Caco-2 (cell line): ENCODE data around the gene PLIN5. TPM values are rescaled to one million over a fixed set of nuclear protein-coding genes. Genes with fewer than 3 reads are reported as not detected.
A peak's percentile ranks its signal among the peaks of the same experiment; 100 is the strongest.

Experiments used
- BruUV-seq: library from RNA; stranded (reverse); fragments of 400-500 nt; replicated peaks from 2 replicates; lab custom pipeline; 2021; lab: Mats Ljungman, UMichigan
- CTCF ChIA-PET: fragments of 300-600 bp; sonication (Branson Sonifier 250); formaldehyde crosslinking; loops from one replicate; lab custom pipeline; 2022; ENCODE audit warnings: antibody characterized with exemption; lab: Charles Lee
- POLR2A ChIA-PET: fragments of 300-600 bp; sonication (Branson Sonifier 250); formaldehyde crosslinking; loops from one replicate; lab custom pipeline; 2022; ENCODE audit warnings: antibody characterized with exemption; lab: Charles Lee
- DNase-seq, 2 experiments: peaks; one replicate each; pipeline versions ENCODE4 v3.0.0 to v3.0.0-alpha.2; 2020 to 2022
- H3K27me3 ChIP-seq: replicated peaks from 2 replicates; pipeline ENCODE4 v1.6.0; 2011; ENCODE audit warnings: low read length; ENCODE audit not compliant: control insufficient read depth, insufficient read depth
- H3K36me3 ChIP-seq: 2 replicates; pipeline ENCODE4 v1.5.1; 2011; ENCODE audit warnings: low read length; ENCODE audit not compliant: control insufficient read depth, insufficient read depth
- H3K4me1 ChIP-seq: fragments of 250-450 bp; sonication (Bioruptor Pico); 2 replicates; pipeline ENCODE4 v1.5.1; 2020; ENCODE audit warnings: mild to moderate bottlenecking
- H3K4me3 ChIP-seq: 2 replicates; pipeline ENCODE4 v1.5.1; 2011; ENCODE audit warnings: low read depth, mild to moderate bottlenecking, control low read depth, low read length
- H3K9me3 ChIP-seq: fragments of 250-450 bp; sonication (Bioruptor Pico); 2 replicates; pipeline ENCODE4 v1.5.1; 2020; ENCODE audit warnings: mild to moderate bottlenecking, moderate library complexity
- H3K27ac Mint-ChIP-seq: one replicate; pipeline ENCODE4 v1.8.0; 2022; ENCODE audit warnings: mixed read lengths; ENCODE audit not compliant: unreplicated experiment
- H3K27me3 Mint-ChIP-seq: one replicate; pipeline ENCODE4 v1.8.0; 2022; ENCODE audit warnings: mixed read lengths; ENCODE audit not compliant: insufficient read depth, unreplicated experiment
- H3K36me3 Mint-ChIP-seq: one replicate; pipeline ENCODE4 v1.8.0; 2022; ENCODE audit warnings: mild to moderate bottlenecking, mixed read lengths; ENCODE audit not compliant: insufficient read depth, unreplicated experiment
- H3K4me1 Mint-ChIP-seq: one replicate; pipeline ENCODE4 v1.8.0; 2022; ENCODE audit warnings: low read depth, mixed read lengths; ENCODE audit not compliant: unreplicated experiment
- H3K4me3 Mint-ChIP-seq: one replicate; pipeline ENCODE4 v1.8.0; 2022; ENCODE audit warnings: mild to moderate bottlenecking, moderate library complexity, mixed read lengths; ENCODE audit not compliant: unreplicated experiment
- H3K9me3 Mint-ChIP-seq: one replicate; pipeline ENCODE4 v1.8.0; 2022; ENCODE audit warnings: mixed read lengths; ENCODE audit not compliant: unreplicated experiment
- intact Hi-C: fragments of 100-400 bp; cut with micrococcal nuclease; formaldehyde crosslinking; loops from one replicate; pipeline ENCODE4 v1.10.0; 2022; ENCODE audit not compliant: unreplicated experiment
- total RNA-seq: library from RNA; stranded (reverse); gene quantifications from 2 replicates; pipeline ENCODE4 v1.2.3, GENCODE V29; 2022
- TF ChIP-seq, protein P1 (sequence below), 2 experiments: fragments of 200-600 bp in 1 of 2; IDR thresholded peaks; 1 replicate in 1 of 2; 2 replicates in 1 of 2; pipeline versions ENCODE4 v1.5.1 to v1.8.0; 2011 to 2022; ENCODE audit warnings: antibody characterized with exemption in 1 of 2, control low read depth in 1 of 2, inconsistent platforms in 1 of 2, low read depth in 1 of 2, low read length in 1 of 2, mild to moderate bottlenecking in 1 of 2, moderate library complexity in 1 of 2; ENCODE audit not compliant: insufficient read depth in 1 of 2, severe bottlenecking in 1 of 2, unreplicated experiment in 1 of 2

Gene PLIN5
- total RNA-seq, 1 experiment from 2014 or later, result 0.73 TPM

DNA sequence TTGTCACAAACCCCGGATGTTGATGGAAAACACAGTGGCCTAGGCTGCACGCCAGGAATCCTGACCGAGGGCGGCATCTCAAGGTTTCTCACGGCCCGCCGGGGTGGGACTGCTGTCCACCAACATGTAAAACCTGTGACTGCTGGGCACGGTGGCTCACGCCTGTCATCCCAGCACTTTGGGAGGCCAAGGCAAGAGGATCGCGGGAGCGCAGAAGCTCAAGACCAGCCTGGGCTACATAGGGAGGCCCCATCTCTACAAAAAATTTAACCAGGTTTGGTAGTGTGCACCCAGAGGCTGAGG is 27.9 kb downstream of the PLIN5 start:
- BruUV-seq, result no TSS peak
- H3K4me3 ChIP-seq, result no peak overlapping the region
- H3K27ac Mint-ChIP-seq, result no peak overlapping the region
- no peak for DNase-seq
- H3K36me3 Mint-ChIP-seq, result peaks cover 41% of the 10 kb centered on the region
- no peaks in the 10 kb centered on the region for H3K4me1 ChIP-seq
- TF ChIP-seq, protein P1, sequence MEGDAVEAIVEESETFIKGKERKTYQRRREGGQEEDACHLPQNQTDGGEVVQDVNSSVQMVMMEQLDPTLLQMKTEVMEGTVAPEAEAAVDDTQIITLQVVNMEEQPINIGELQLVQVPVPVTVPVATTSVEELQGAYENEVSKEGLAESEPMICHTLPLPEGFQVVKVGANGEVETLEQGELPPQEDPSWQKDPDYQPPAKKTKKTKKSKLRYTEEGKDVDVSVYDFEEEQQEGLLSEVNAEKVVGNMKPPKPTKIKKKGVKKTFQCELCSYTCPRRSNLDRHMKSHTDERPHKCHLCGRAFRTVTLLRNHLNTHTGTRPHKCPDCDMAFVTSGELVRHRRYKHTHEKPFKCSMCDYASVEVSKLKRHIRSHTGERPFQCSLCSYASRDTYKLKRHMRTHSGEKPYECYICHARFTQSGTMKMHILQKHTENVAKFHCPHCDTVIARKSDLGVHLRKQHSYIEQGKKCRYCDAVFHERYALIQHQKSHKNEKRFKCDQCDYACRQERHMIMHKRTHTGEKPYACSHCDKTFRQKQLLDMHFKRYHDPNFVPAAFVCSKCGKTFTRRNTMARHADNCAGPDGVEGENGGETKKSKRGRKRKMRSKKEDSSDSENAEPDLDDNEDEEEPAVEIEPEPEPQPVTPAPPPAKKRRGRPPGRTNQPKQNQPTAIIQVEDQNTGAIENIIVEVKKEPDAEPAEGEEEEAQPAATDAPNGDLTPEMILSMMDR (IDR thresholded peaks at IDR 0.05; ENCODE audit: insufficient read depth in 1 of 2, low read depth in 1 of 2, low read length in 1 of 2, severe bottlenecking in 1 of 2, unreplicated experiment in 1 of 2), result no peak
- no peak overlapping the region for H3K4me3 Mint-ChIP-seq
- H3K9me3 ChIP-seq, result no peaks in the 10 kb centered on the region
- no peaks in the 10 kb centered on the region for H3K27me3 Mint-ChIP-seq
- H3K27me3 ChIP-seq, result no peaks in the 10 kb centered on the region
- CTCF ChIA-PET, result interaction anchor here (1.0 kb wide), 1 partner anchor 36 kb away, joined by 4 read pairs; no protein-coding TSS in a partner anchor
- H3K4me1 Mint-ChIP-seq, result no peaks in the 10 kb centered on the region
- no peaks in the 10 kb centered on the region for H3K9me3 Mint-ChIP-seq
- H3K36me3 ChIP-seq, result no peaks in the 10 kb centered on the region
- intact Hi-C loops, result no loop called here
- POLR2A ChIA-PET, result no interaction called here

DNA sequence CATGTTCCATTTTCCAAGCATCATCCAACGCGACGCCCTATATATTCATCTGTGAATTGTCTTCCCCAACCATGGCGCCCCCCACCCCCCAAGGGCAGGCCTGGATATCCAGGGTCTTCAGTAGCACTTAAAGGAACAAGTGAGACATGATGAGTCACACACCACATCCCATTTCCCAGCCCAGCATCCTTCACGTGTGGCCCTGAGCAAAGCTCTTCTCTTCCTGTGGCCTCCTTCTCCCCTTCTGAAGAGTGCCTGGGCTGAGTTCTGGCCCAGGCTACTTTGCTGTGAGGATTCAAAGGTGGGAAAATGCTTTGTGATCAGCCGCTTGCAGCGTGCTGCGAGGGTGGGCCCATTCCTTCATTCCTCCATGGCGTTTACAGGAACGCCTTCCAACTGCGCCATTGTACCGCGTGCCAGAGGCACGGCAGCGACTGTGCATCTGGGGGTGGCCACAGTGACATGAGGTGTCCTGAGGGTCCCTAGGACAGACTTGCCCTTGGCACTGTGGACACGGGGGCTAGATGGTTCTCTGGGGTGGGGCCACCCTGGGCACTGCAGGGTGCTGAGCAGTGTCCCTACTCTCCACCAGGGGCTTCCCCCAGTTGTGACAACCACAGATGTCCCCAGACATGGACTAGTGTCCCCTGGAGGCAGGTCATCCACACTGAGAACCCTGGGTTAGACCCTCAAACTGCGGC is 28.4 kb downstream of the PLIN5 start:
- no peaks in the 10 kb centered on the region for H3K27me3 ChIP-seq
- H3K4me1 ChIP-seq, result no peaks in the 10 kb centered on the region
- TF ChIP-seq, protein P1 (IDR thresholded peaks at IDR 0.05; ENCODE audit: insufficient read depth in 1 of 2, low read depth in 1 of 2, low read length in 1 of 2, severe bottlenecking in 1 of 2, unreplicated experiment in 1 of 2), result peak in 1 of 2 experiments; percentile 24
- Mint-ChIP-seq H3K36me3 (peaks cover 40% of the 10 kb centered on the region), H3K27ac (no peak overlapping the region), H3K4me3 (no peak overlapping the region), H3K9me3 (no peaks in the 10 kb centered on the region), H3K4me1 (no peaks in the 10 kb centered on the region), H3K27me3 (no peaks in the 10 kb centered on the region)
- no peak for DNase-seq
- H3K9me3 ChIP-seq, result no peaks in the 10 kb centered on the region
- CTCF ChIA-PET, result interaction anchor here (1.0 kb wide), 1 partner anchor 35 kb away, joined by 4 read pairs; no protein-coding TSS in a partner anchor
- POLR2A ChIA-PET, result no interaction called here
- H3K36me3 ChIP-seq, result no peaks in the 10 kb centered on the region
- intact Hi-C loops, result no loop called here
- no TSS peak for BruUV-seq
- no peak overlapping the region for H3K4me3 ChIP-seq

DNA sequence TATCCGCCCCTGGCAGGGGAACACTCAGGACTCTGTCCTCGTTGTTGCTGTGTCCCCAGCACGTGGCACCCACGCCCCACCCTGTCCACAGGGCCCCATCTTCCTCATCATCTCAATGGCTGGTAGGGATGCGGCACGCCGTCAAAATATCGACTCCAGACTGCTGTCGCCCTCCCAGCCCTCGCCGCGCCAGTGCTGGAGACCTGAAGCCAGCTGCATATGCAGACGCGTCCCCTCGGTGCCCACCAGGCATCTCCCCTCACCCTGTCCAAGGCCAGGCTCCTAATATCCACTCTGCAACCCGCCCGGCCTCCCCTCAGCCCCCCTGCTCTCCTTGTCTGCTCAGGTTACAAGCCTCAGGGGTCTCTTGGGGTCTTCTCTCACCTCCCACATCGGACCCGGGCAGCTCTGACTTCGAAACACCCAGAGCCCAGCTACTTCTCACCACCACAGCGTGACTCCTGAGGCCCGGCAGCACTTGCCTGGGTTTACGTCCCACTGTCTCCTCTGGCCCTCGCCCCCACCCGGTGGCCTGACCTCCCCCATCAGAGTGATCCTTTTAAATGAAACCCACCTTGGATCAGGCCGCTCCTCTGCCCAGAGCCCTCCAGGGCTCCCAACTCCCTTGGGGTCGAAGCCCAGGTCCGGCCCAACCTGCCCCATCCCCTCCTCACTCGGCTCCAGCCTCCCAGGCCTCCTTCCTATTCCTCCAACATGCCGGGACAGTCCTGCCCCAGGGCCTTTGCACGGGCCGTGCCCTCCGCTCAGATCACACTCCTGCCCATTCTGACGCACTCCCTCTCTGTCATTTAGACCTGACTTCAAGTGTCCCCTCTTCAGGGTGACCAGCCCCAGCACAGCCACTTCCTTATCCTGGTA is 29.2 kb downstream of the PLIN5 start:
- BruUV-seq, result no TSS peak
- intact Hi-C loops, result no loop called here
- H3K27ac Mint-ChIP-seq, result no peak overlapping the region
- Histone ChIP-seq H3K27me3 (no peaks in the 10 kb centered on the region), H3K4me3 (no peak overlapping the region), H3K9me3 (no peaks in the 10 kb centered on the region), H3K4me1 (no peaks in the 10 kb centered on the region), H3K36me3 (no peaks in the 10 kb centered on the region)
- no peak for DNase-seq
- peaks cover 37% of the 10 kb centered on the region for H3K36me3 Mint-ChIP-seq
- H3K4me1 Mint-ChIP-seq, result no peaks in the 10 kb centered on the region
- no peaks in the 10 kb centered on the region for H3K9me3 Mint-ChIP-seq
- no peak overlapping the region for H3K4me3 Mint-ChIP-seq
- CTCF ChIA-PET, result no interaction called here
- TF ChIP-seq, protein P1 (IDR thresholded peaks at IDR 0.05; ENCODE audit: insufficient read depth in 1 of 2, low read depth in 1 of 2, low read length in 1 of 2, severe bottlenecking in 1 of 2, unreplicated experiment in 1 of 2), result no peak
- POLR2A ChIA-PET, result no interaction called here
- H3K27me3 Mint-ChIP-seq, result no peaks in the 10 kb centered on the region
